ENCODE results near the gene GALR2.

DNA sequence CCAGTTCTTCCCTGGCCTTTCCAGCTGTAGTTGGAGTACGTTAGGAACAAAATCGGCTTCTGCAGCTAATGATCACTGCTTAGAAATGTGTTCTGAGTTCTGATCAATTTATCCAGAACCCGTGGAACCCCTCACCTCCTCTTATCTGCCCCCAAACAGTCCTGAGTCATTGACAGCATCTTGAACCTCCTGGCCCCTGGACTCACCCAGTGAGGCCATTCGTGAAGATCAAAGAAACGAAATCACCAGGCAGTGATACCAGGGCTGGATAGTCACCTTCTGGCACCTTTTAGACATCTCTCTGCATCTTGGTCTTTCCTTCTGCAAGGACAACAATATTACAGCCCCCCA, 46.1 kb downstream of the GALR2 start:
- TF ChIP-seq EP300 (IDR thresholded peaks at IDR 0.05): no peak
- TF ChIP-seq, protein P1, sequence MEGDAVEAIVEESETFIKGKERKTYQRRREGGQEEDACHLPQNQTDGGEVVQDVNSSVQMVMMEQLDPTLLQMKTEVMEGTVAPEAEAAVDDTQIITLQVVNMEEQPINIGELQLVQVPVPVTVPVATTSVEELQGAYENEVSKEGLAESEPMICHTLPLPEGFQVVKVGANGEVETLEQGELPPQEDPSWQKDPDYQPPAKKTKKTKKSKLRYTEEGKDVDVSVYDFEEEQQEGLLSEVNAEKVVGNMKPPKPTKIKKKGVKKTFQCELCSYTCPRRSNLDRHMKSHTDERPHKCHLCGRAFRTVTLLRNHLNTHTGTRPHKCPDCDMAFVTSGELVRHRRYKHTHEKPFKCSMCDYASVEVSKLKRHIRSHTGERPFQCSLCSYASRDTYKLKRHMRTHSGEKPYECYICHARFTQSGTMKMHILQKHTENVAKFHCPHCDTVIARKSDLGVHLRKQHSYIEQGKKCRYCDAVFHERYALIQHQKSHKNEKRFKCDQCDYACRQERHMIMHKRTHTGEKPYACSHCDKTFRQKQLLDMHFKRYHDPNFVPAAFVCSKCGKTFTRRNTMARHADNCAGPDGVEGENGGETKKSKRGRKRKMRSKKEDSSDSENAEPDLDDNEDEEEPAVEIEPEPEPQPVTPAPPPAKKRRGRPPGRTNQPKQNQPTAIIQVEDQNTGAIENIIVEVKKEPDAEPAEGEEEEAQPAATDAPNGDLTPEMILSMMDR (IDR thresholded peaks at IDR 0.05): no peak
